GM12865 (cell line): Measurements from ENCODE around the gene FNDC11.

ENCODE experiments used
- DNase-seq: peaks from one replicate; pipeline ENCODE4 v3.0.0; 2010; ENCODE audit warnings: low read depth
- H3K4me3 ChIP-seq: 2 replicates; pipeline ENCODE4 v1.5.1; 2011; ENCODE audit warnings: mild to moderate bottlenecking, low read depth, low read length, control low read depth
- TF ChIP-seq, protein P1 (sequence below): IDR thresholded peaks from 2 replicates; pipeline ENCODE4 v1.5.1; 2011; ENCODE audit warnings: low read length, control low read depth, low read depth, inconsistent platforms; ENCODE audit not compliant: insufficient read depth; ENCODE audit errors: missing control alignments

FNDC11 gene

DNA sequence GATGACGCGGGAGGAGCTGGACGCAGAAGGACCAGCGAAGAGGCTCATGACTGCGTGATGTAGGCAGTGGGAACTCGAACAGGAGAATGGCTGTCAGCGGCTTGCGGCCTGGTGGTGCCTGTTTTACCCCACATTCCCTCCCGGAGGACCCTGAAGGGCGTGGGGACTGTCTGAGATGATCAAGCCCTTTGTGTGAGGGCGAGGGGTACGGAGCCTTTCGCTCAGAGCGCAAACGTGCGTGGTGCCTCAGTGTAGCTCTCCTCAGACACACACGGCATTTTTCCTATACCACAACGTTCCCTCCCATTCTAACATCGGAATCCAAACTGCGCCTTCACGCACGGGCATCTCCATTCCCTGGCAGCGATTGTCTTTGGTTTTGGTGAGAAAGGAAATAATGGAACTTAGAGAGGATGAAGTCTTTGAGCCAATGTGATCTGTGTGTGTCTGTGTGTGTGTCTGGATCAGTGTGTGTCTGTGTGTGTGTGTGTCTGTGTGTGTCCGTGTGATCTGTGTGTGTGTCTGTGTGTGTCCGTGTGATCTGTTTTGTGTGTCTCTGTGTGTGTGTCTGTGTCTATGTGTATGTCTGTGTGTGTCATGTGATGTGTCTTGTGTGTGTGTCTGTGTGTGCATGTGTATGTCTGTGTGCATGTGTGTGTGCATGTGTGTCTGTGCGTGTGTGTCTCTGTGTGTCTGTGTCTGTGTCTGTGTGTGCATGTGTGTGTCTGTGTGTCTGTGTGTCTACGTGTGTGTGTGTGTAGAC, 22.1 kb upstream of the FNDC11 start:
- H3K4me3 ChIP-seq: no peak overlapping the region
- TF ChIP-seq, protein P1, sequence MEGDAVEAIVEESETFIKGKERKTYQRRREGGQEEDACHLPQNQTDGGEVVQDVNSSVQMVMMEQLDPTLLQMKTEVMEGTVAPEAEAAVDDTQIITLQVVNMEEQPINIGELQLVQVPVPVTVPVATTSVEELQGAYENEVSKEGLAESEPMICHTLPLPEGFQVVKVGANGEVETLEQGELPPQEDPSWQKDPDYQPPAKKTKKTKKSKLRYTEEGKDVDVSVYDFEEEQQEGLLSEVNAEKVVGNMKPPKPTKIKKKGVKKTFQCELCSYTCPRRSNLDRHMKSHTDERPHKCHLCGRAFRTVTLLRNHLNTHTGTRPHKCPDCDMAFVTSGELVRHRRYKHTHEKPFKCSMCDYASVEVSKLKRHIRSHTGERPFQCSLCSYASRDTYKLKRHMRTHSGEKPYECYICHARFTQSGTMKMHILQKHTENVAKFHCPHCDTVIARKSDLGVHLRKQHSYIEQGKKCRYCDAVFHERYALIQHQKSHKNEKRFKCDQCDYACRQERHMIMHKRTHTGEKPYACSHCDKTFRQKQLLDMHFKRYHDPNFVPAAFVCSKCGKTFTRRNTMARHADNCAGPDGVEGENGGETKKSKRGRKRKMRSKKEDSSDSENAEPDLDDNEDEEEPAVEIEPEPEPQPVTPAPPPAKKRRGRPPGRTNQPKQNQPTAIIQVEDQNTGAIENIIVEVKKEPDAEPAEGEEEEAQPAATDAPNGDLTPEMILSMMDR: no peak
- DNase-seq: no peak

DNA sequence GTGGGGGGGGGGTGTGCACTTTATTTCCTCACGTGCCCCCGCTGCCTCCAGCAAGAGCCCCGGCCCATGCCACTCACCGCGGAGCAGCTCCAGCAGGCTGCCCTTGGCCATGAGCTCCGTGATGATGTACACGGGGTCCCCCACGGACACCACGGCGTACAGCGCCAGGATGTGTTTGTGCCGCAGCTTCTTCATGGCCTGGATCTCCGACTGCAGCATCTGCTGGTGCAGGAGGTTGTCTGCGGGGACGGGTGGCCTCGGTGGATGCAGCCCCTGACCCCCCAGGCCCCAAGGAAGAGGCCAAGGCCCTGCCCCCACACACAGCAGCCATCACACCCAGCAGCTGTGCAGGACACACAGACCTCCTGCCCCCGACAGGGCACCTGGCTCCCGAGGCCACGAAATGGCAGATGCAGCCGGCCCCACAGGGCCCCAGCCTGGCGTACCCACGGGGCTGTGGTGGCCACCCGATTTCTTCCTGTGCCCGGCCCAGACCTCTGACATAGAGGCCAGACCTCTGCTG, 21.4 kb upstream of the FNDC11 start:
- no peak for DNase-seq
- H3K4me3 ChIP-seq: no peak overlapping the region
- TF ChIP-seq, protein P1: no peak

DNA sequence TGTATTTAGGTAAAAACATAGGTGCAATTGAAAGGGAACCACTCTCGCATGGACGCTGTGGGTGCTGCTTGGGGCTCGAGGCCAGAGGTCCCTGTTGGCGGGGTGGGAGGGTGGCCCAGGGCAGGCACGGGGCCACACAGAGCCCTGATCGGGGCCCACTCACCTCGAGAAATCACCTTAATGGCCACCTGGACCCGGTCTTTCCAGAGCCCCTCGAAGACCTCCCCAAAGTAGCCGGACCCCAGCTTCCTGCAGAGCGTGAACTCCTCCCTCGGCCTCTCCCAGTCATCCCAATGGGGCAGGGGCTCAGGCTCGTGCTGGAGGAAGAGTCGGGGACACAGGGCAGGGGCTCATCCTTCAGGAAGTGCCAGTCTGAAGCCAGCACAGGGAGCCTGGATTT, 20.6 kb upstream of the FNDC11 start:
- H3K4me3 ChIP-seq: no peak overlapping the region
- TF ChIP-seq, protein P1: no peak
- no peak for DNase-seq

DNA sequence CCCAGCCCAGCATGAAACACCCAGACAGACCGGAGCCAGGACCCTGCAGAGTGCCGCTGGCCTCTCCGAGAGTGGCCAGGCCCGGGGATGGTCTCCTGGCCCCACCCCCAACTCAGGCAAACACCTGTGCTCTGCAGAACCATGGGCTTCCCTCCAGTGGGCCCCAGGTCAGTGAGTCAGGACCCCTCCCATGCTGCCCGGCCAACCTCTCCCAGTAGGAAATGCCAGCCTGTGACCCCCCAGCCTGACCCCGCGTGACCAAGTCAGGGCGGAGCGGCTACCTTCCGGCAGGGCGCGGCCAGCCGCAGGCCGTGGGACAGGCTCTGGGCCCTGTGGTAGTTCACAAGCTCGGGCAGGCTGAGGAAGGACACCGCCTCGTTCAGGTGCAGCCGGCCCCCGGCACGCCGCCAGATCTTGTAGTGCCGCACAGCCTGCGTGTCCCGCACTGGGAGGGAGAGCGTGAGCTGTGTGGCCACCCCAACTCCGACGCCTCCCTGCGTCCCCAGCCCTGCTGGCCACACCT, 20.0 kb upstream of the FNDC11 start:
- no peak for DNase-seq
- TF ChIP-seq, protein P1: no peak
- no peak overlapping the region for H3K4me3 ChIP-seq

DNA sequence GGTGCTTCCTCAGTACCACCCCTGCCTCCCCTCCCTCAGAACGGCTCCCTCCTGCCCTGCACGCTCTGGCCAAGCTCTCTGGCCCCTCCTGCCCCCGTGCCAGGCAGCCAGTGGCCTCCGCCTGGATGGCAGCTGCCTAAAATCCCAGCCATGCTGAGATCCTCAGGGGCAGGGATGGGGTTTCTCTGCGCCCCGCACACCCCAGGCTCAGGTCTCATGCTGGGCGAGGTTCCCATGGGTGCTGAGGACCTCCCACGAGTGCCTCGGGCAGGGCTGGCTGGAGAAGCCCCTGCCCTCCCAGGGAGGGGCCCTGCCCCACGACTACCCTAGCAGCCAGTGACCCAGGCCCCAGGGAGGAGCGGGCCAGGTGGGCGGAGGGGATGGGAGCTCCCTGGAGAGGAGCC, 19.5 kb upstream of the FNDC11 start:
- H3K4me3 ChIP-seq: no peak overlapping the region
- no peak for DNase-seq
- TF ChIP-seq, protein P1: no peak

DNA sequence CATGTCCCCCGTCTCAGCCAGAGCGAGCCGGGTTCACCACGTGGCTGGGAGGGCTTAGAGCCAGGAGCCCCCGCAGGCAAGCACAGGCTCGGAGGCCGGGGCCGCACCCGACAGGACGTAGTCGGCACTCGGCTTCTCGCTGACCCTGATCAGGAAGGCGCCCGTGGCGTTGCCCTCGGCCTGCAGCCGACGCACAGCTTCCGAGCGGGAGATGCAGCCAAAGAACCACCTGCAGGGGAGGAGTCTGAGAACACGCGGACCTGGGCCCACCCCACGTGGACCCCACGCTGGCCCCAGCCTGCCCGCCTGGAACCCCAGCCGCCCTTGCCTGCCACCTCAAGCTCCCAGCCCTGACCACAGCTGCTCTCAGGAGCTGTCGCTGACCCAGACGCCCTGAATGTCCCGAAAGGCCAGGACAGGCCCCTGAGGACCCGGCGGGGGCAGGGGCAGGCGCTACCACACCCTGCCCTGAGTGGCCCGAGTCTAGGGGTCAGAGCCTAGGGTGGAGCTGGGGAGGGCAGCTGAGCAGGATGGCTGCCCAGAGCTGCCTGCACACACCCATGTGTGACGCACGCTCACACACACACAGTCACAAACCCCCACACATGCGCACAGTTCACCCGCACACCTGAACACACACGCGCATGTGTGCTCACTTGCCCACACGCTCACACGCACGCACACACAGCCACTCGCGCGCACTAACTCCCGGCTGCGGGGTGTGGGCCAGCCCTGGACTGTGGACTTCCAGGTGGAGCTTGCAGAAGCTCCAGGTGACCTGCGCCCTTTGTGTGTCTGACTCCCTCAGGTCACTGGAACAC, 18.9 kb upstream of the FNDC11 start:
- no peak for DNase-seq
- TF ChIP-seq, protein P1: no peak
- no peak overlapping the region for H3K4me3 ChIP-seq
